ENCODE data around the gene RAC2. TPM values are rescaled to one million over a fixed set of nuclear protein-coding genes. Genes with fewer than 3 reads are reported as not detected.

Gene RAC2
- total and polyA plus RNA-seq, 9 of the 15 experiments (the other 6 are each of a cell fraction or from before 2014, with no cell fraction given): 22.7 to 103 (median 43.3) TPM

DNA sequence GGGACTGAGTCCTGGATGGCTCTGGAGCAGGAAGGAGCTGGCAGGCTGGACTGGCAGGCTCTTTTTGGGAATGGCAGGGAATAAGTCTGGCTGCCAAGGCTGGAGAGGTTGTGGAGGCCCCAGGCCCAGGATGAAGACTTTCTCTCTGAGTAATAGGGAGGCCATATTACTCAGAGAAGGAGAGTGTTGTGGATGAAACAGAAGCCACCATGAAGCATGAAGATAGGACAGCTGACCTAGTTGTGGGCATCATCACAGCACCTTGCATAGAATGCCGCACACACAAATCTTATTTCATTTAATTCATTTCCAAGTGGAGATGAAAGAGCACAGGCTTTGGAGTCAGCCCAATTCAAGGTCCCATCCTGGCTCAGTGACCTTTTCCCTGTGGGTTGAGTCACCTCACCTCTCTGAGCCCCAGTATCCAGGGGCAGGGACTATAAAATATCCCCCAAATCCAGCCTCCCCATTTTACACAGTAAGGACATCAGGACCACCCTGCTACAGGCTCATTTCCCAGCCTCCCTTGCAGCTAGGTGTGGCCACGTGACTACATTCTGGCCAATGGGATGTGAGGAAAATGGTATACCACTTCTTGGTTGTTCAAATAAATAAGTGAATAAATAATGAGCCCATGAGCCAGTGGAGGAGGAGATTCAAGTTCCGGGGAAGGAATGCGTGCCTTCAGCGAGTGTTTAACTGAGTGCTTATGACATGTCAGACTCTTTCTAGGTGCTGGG is 47.7 kb upstream of the RAC2 start:
- POLR2A ChIA-PET: interaction anchor here (0.6 kb wide), 1 partner anchor 11 kb away, joined by 3 read pairs; no protein-coding TSS in a partner anchor
- TF ChIP-seq RAD51 (IDR thresholded peaks at IDR 0.05; ENCODE audit: borderline replicate concordance, low read depth) (peak; percentile 70), MCM3 (IDR thresholded peaks at IDR 0.05) (no peak), SIN3B (IDR thresholded peaks at IDR 0.05; ENCODE audit: low read depth) (no peak), MTA3 (IDR thresholded peaks at IDR 0.05; ENCODE audit: borderline replicate concordance) (no peak), KDM5B (IDR thresholded peaks at IDR 0.05; ENCODE audit: insufficient replicate concordance, low read depth, low read length) (no peak)
- TF ChIP-seq, protein P1, sequence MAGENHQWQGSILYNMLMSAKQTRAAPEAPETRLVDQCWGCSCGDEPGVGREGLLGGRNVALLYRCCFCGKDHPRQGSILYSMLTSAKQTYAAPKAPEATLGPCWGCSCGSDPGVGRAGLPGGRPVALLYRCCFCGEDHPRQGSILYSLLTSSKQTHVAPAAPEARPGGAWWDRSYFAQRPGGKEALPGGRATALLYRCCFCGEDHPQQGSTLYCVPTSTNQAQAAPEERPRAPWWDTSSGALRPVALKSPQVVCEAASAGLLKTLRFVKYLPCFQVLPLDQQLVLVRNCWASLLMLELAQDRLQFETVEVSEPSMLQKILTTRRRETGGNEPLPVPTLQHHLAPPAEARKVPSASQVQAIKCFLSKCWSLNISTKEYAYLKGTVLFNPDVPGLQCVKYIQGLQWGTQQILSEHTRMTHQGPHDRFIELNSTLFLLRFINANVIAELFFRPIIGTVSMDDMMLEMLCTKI (IDR thresholded peaks at IDR 0.05; ENCODE audit: partially characterized antibody): no peak
- TF ChIP-seq, protein P2, sequence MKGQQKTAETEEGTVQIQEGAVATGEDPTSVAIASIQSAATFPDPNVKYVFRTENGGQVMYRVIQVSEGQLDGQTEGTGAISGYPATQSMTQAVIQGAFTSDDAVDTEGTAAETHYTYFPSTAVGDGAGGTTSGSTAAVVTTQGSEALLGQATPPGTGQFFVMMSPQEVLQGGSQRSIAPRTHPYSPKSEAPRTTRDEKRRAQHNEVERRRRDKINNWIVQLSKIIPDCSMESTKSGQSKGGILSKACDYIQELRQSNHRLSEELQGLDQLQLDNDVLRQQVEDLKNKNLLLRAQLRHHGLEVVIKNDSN (CRISPR knock-in tag; IDR thresholded peaks at IDR 0.05): peak; percentile 86
- TF ChIP-seq, protein P3, sequence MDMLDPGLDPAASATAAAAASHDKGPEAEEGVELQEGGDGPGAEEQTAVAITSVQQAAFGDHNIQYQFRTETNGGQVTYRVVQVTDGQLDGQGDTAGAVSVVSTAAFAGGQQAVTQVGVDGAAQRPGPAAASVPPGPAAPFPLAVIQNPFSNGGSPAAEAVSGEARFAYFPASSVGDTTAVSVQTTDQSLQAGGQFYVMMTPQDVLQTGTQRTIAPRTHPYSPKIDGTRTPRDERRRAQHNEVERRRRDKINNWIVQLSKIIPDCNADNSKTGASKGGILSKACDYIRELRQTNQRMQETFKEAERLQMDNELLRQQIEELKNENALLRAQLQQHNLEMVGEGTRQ (CRISPR knock-in tag; IDR thresholded peaks at IDR 0.05): peak; percentile 76
- H3K4me1 ChIP-seq (replicated peaks in 1 of 2; ENCODE audit: control insufficient read depth in 2 of 2, insufficient read depth in 2 of 2, low read length in 2 of 2): peaks cover 0 to 5% of the 10 kb centered on the region in 2 experiments; a peak in 1 of 5 replicates
- H3K9me1 ChIP-seq (ENCODE audit: control insufficient read depth, insufficient read depth, low read length): no peaks in the 10 kb centered on the region
- CTCF ChIA-PET (ENCODE audit: low intra/inter-chr PET ratio): no interaction called here
- no peaks in the 10 kb centered on the region for H3K36me3 ChIP-seq (ENCODE audit: control insufficient read depth, insufficient read depth, low read length)
- H2AFZ ChIP-seq (ENCODE audit: low read depth, low read length): no peak overlapping the region
- no TSS peak for BruUV-seq (replicated peaks)
- peak in 1 of 4 experiments; percentile 30 for DNase-seq (ENCODE audit: extremely low read depth in 1 of 4, low spot score in 3 of 4)
- FAIRE-seq: no peak
- no peak overlapping the region for H3K4me3 ChIP-seq
- in situ Hi-C loops (cut with MboI) (no loop called here), intact Hi-C loops (cut with micrococcal nuclease) (no loop called here)
- H3K9me3 ChIP-seq (replicated peaks; ENCODE audit: control insufficient read depth, insufficient read depth, low read depth, low read length): peaks cover 2% of the 10 kb centered on the region; the same call in 1 of the 2 replicates
- no peak overlapping the region for H3K27ac ChIP-seq (ENCODE audit: extremely low read depth, low read depth, low read length)
- no peaks in the 10 kb centered on the region for H4K20me1 ChIP-seq (replicated peaks; ENCODE audit: control insufficient read depth, insufficient read depth, low read length)
- H3K4me2 ChIP-seq (ENCODE audit: insufficient read depth, low read length): no peak overlapping the region
- no peak overlapping the region for H3K9ac ChIP-seq (ENCODE audit: insufficient read depth in 1 of 2, low read depth in 2 of 2, low read length in 2 of 2)
- peaks cover 0 to 14% of the 10 kb centered on the region in 2 experiments; a peak in 2 of 5 replicates for H3K27me3 ChIP-seq (ENCODE audit: control insufficient read depth in 2 of 2, insufficient read depth in 2 of 2, low read length in 2 of 2)
- 36% methylated on average over 5 of the region's 5 CpGs for WGBS (ENCODE audit: insufficient coverage, low coverage, missing lambda C conversion rate)
- ATAC-seq: no peak
- no peaks in the 10 kb centered on the region for H3K79me2 ChIP-seq (ENCODE audit: control insufficient read depth, insufficient read depth, low read length)

Data from K562 (cell line).